GM08714 (cell line): ENCODE data around the gene VOPP1.
"Not testable (repeated sequence)": the region's sequence is repeated elsewhere in the genome, so short reads cannot be mapped to it uniquely, and the experiment has no call there.

Experiments
- H3K4me3 ChIP-seq: fragments of 200-500 bp; sonication (Bioruptor generic); 2 replicates; pipeline ENCODE4 v1.5.1; 2014; ENCODE audit warnings: mild to moderate bottlenecking, low read length, inconsistent platforms
- ZNF274 ChIP-seq: IDR thresholded peaks from 2 replicates; pipeline ENCODE4 v1.6.1; 2012; ENCODE audit warnings: mild to moderate bottlenecking, low read depth, low read length

Gene VOPP1

DNA sequence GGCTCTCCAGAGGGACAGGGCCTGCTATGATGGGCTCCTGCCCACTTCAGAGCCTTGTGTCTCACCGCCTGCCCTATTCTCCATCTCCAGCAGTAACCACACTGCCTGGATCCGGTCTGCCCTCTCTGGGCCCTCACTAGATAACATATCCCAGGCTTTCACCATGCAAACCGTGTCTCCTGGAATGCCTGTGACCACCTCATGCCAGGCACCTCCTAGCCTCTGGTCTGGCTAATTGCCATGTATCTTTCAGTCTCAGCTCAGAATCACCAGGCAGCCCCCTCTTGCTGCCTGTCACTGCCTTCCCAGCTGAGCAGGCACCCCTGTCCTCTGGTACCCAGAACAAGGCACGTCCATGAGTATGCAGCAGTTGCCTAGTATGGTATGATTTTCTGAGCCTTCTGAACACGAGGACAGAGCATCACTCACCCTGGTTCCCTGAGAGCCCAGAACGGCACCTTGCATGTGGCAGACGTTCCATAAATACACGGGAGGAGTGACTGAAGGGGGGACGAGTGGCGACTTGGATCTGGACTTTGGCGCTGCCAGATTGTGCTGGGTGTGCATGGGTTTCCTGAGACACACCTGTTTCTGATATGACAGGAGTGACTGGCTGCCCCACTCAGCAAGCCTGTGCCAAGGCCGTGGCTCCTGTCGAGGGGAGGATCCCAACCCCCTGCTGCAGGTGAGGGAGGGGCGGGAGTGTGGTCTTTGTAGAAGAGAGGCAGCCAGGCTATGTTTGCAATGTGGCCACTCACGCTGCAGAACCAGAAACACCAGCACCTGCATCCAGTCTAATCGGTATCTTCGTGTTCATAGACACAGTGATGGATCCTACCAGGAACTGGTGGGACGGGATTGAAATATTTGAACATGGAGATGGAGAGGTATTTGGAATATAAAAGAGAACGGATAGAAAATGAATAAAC lies 95.2 kb downstream of the VOPP1 start:
- no peak for TF ChIP-seq ZNF274
- no peak overlapping the region for H3K4me3 ChIP-seq

DNA sequence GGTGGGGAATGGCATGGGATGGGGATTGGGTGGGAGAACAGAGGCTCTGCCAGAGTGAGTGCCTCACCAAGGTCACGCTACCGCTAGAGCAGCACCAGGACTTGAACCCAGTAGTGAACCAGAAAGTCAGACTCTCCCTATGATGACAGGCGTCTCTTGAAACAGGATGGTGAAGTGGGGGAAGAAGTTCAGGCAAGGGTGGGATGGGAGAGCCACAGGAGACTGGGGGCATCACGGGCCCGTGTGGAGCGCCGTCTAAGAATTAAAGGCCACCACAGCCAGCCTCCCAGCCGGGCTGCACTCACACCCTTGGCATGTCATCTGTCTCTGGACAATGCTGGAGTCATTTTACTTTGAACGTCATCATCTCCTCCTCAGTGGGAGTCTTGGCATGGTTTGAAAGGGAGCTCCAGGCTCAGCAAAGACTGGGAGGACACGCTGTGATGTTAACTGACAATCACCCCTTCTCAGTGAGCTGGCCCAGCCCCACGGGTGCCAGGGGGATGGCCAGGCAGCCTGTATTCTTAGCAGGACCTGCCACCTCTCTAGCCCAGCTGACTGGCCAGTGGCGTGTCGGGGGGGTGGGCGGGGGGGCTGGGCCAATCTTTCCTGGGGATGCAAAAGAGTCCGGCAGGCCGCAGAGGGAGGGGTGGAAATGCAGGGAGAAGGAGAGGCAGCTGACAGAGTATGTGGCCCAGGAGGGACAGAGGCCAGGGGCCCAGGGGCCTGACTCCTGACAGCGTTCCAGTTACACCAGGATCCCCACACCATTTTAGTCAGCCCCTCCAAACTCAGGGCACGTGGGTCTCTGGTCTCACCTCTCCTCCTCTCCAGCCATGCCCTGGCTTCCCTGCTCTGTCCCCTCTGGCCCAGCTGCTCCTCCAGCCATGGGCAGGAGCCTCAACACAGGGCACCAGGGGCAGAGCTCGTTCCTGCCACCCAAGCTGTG lies 96.2 kb downstream of the VOPP1 start:
- TF ChIP-seq ZNF274: no peak
- H3K4me3 ChIP-seq: no peak overlapping the region

DNA sequence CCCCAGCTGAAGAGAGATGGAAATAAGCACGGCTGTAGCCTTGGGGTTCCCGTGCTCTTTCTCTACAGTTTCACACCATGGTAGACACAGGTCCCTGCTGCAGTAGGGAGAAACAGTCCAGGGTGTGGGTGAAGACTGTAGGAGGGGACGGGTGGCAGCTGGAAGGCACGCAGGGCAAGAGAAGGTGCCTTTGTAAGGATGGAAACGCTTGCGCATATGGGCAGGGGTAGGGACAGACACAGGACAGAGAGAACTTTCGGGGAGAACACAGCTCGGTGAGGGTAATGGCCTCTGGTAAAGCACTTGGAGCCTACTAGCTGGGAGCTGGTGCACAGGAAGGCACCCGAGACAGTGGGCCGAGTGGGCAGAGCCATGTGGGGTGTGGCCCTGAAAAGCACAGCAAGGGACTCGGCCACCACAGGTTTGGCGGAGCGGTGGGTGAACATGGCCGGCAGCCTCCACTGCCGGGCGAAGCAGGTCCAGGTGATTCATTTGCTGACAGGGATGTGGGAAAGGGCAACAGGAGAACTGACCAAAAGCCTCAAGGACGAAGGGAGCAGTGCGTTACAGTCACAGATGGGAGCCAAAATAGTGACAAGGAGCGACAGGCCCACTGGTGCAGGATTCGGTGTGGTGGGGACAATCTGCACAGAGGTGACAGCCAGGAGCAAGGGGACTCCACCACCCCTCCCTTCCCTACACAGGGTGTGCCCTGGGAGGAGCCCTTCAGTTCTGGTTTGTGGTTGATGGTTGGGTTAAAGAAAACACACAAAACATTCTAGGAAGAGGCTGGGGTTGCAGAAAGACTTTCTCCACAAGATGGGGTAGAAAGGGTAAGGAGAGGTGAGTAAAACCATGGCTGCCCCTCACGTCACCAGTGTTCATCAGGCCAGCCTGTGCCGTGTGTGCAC lies 97.1 kb downstream of the VOPP1 start:
- no peak for TF ChIP-seq ZNF274
- no peak overlapping the region for H3K4me3 ChIP-seq

- no peak overlapping the region for H3K4me3 ChIP-seq
- no peak for TF ChIP-seq ZNF274
These were observed 98.4 kb downstream of the VOPP1 start for GRCh38 chr7:55473932-55474331.

GRCh38 chr7:55472928-55473725 lies 99.2 kb downstream of the VOPP1 start:
- no peak for TF ChIP-seq ZNF274
- H3K4me3 ChIP-seq: no peak overlapping the region

DNA sequence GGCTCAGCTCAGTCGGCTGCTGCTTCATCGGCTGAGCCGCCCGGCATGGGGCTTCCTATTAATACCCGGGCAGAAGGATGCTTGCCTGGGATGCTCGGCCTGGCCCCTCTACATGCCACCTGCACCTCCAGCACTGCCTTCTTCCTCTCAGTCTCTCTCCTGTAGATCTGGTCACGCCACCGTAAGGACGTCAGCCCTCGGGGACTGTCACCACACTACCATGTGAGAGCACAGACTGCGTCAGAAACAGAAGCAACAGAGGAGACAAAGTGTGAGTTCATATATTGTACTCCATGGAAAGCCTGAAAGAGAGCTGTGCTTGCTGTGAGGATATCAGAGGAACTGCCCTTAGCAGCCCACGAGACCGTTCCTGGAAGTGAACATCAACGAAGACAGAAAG lies 99.9 kb downstream of the VOPP1 start:
- not testable (repeated sequence) for H3K4me3 ChIP-seq

DNA sequence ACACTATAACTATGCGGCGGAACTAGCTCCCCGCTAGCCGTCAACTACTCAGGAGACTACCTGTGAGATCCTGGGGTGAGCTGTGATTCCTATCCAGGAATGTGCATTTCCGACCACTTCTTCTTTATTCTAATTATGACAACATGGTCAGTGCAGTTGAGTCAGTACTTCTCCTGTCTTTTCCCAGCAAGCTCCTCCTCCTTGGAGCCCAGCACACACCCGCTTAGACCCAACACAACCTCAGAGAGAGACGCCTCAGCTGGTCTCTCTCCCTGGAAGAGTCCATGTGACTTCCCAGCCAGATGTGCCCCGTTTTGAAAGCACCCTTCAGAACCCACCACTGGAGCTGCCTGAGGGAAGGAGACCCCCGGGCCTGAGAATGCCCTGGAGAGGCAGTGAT lies 100.7 kb downstream of the VOPP1 start:
- H3K4me3 ChIP-seq: not testable (repeated sequence)

- no peak for TF ChIP-seq ZNF274
These were observed 102.0 kb downstream of the VOPP1 start for GRCh38 chr7:55470261-55470660.

DNA sequence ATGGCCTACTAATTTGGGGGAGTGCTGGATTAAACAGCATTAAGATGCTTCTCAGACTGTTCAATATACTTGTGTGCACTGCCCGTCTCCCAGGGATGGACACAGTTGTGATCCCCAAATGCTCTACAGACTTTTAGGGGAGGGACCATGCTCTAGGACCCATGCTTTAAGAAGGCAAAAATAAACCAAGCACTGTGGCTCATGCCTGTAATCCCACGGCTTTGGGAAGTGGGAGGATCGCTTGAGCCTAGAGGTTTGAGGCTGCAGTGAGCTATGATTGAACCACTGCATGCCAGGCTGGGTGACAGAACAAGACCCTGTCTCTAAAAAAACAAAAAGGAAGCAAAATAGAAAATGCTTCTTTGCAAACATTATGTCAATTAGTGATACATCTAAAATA lies 102.6 kb downstream of the VOPP1 start:
- no peak overlapping the region for H3K4me3 ChIP-seq
- no peak for TF ChIP-seq ZNF274

More at GRCh38 chr7:55470261-55470660, 102.0 kb downstream of the VOPP1 start:
- H3K4me3 ChIP-seq: no peak overlapping the region

DNA sequence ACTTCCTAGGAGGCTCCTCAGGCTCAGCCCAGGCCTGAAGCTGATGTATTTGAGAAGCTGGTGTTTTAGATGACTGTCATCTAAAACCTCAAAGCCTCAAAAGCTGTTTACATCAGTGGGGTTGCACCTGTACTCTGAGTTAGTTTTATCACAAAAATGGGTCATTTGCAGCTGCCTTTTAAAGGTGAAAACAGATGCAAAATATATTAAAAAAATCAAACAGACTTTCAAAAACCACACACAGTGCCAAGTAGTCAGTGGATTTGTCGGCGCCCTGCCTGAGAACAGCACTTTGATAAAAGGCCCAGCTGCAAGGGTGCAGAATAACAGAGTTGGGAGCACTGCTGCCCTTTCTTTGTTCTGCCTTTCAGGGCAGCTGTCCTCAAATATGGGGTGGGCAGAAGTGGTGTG lies 103.0 kb downstream of the VOPP1 start:
- TF ChIP-seq ZNF274: no peak
- no peak overlapping the region for H3K4me3 ChIP-seq

DNA sequence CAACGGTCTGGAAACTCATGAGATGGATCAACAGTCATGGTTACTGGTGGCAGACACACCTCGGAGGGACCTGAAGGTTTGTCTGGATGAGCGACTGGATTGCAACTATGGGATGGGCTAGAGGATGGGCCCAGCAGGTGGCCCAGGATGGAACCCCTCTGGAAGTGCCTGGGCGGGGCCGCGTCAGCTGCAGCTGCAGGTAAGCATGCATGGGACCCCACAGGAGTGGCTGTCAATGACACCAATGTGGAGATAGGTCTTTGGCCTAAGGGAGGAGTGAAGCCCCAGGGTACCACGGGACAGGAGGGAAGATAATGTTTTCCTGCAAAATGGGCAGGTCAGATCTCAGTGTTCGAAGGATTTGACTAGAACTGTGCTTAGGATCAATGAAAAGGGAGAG lies 103.8 kb downstream of the VOPP1 start:
- no peak overlapping the region for H3K4me3 ChIP-seq
- TF ChIP-seq ZNF274: no peak

DNA sequence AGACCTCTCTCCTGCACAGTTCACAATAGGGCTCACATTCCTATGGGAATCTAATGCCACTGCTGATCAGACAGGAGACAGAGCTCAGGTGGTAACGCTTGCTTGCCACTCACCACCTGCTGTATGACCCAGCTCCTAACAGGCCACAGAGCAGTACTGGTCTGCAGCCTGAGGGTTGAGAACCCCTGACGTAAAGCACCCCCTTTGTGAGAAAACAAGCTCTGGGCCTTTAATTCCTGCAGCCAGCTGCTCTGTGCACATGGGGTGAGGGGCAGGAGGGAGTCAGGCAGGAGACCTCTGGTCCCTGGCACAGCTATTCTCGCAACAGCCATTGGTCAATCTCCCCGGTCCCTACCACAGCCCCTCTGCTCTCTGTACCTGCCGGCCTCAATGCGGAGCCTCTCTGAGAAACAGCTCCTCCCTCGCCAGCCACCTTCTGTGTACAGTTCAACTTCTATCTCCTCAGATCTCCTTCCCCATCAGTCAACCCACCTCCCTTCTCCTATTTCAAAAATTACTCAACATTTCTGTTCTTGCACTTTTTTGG lies 105.2 kb downstream of the VOPP1 start:
- H3K4me3 ChIP-seq: no peak overlapping the region
- TF ChIP-seq ZNF274: no peak

DNA sequence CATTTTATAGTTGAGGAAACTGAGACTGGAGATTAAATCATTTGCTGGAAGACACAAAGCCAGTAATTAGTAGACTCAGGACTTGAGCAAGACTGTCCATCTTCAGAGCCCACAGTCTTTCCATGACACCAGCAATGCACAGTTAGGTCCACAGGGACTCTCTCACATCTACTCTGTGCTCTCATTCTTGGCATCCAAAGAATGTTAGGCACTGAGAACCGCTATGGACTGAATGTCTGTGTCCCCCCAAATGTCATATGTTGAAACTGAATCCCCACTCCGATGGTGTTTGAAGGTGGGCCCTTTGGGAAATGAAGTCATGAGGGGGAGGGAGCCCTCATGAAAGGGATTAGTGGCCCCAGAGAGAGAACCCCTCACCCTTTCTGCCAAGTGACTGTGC lies 106.6 kb downstream of the VOPP1 start:
- no peak overlapping the region for H3K4me3 ChIP-seq
- no peak for TF ChIP-seq ZNF274
